ENCODE results near the gene KCNQ2.

The KCNQ2 gene

DNA sequence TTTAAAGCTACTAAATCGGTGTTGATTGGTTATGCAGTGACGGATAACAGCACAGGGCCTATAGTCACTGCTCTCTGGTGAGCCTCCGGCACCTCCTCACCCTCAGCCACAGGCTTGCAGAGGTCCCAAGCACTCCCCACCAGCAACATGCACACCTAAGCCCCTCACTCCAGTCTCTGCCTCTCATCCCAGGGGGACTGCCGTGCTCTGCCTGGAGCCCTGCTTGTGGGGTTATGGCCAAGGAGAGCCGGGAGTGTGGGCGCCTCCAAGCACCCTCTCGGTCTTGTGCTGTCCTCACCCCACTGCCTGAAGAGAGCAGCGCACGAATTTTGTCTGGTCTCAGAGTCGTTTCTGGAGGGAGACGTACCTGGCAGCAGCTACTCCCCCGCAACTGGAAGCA is 33.3 kb upstream of the KCNQ2 start:
- H3K9me3 Mint-ChIP-seq = peaks cover 4% of the 10 kb centered on the region
- H3K4me1 Mint-ChIP-seq = no peaks in the 10 kb centered on the region
- H3K36me3 Mint-ChIP-seq = peaks cover 1% of the 10 kb centered on the region
- H3K27ac Mint-ChIP-seq = no peak overlapping the region
- H3K27me3 Mint-ChIP-seq = peaks cover 20% of the 10 kb centered on the region
- H3K4me3 Mint-ChIP-seq = no peak overlapping the region

DNA sequence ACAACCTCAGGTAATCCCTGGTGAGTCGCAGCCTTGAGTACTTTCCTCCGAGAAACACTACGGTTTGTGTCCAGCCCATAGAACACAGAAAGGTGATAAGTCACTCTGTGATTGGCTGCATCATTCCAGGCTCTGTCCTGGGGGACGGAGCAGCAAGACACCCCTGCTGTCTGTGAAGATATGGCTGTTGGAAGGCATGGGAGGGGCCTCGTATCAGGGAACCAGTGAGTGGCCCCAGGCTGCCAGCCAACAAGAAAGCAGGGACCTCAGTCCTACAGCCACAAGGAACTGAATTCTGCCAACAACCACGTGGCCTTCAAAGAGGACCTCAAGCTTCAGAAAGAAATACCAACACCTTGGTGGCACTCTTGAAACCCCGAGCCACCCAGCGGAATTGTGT is 32.8 kb upstream of the KCNQ2 start:
- no peak overlapping the region for H3K27ac Mint-ChIP-seq
- H3K9me3 Mint-ChIP-seq = peaks cover 4% of the 10 kb centered on the region
- H3K4me3 Mint-ChIP-seq = no peak overlapping the region
- H3K27me3 Mint-ChIP-seq = peaks cover 17% of the 10 kb centered on the region
- H3K4me1 Mint-ChIP-seq = no peaks in the 10 kb centered on the region
- peaks cover 1% of the 10 kb centered on the region for H3K36me3 Mint-ChIP-seq

DNA sequence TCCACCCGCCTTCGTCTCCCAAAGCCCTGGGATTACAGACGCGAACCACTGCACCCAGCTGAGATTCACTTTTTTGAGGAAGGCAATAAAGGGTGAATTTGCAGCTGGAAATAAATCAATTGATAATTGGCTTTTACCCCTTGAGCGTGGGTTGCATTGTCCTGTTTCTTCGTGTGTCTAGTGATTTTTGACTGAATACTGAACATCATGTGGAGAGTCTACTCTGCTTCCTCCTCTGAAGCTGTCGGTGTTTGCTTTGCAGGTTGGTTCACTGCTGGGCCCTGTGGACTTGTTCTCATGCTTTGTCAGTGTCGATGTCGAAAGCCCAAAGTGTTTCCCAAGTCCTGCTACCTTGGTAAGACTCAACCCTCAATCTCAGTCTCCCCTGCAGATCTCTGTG is 32.2 kb upstream of the KCNQ2 start:
- Mint-ChIP-seq H3K4me1 (no peaks in the 10 kb centered on the region), H3K36me3 (peaks cover 1% of the 10 kb centered on the region), H3K9me3 (peaks cover 4% of the 10 kb centered on the region), H3K4me3 (no peak overlapping the region), H3K27me3 (peaks cover 15% of the 10 kb centered on the region), H3K27ac (no peak overlapping the region)

DNA sequence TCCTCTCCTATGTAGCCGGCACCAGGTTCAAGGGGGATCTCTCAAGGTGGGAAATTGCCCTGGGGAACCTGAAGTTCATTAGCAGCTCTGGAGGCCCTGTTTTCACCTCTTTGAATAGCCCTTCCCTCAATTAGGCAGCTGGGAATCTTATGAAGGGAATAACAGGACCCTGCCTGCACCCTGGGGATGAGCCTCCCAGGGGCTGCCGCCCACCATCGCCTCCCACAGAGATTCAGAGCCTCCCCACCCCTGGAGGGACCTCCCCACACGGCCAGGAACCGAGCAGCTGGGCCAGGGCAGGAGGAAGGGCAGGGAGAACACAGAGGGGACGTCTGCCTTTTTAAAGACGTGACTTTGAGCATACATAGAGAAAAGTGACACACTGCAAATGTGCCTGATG is 31.1 kb upstream of the KCNQ2 start:
- Mint-ChIP-seq H3K9me3 (peaks cover 4% of the 10 kb centered on the region), H3K27me3 (peaks cover 11% of the 10 kb centered on the region), H3K27ac (no peak overlapping the region), H3K36me3 (peaks cover 1% of the 10 kb centered on the region), H3K4me3 (no peak overlapping the region), H3K4me1 (no peaks in the 10 kb centered on the region)

DNA sequence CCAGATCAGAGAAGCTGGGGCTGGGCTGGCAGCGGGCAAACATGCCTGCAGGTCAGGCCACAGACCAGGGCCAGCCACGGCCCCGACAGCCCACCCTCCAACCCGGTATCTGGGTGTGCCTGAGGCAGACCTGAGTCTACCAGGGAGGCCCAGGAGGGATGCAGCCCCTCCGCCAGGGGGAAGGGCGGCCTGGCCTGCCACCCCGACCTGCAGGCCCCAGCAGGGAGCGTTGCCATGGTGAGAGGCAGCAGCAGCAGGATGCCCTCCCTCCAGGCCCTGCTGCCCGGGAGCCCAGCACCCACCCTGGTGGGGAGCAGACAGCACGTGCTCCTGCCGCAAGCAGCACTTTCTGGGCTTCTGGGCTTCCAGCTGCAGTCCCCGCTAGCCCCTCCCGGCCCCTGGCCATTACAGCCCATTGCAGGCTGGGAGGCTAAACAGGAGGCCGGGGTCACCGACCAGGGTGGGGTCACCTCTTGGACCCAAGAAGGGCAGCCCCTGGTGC is 30.3 kb upstream of the KCNQ2 start:
- H3K36me3 Mint-ChIP-seq = peaks cover 1% of the 10 kb centered on the region
- H3K27ac Mint-ChIP-seq = no peak overlapping the region
- peaks cover 6% of the 10 kb centered on the region for H3K27me3 Mint-ChIP-seq
- H3K4me3 Mint-ChIP-seq = no peak overlapping the region
- H3K9me3 Mint-ChIP-seq = peaks cover 4% of the 10 kb centered on the region
- no peaks in the 10 kb centered on the region for H3K4me1 Mint-ChIP-seq

DNA sequence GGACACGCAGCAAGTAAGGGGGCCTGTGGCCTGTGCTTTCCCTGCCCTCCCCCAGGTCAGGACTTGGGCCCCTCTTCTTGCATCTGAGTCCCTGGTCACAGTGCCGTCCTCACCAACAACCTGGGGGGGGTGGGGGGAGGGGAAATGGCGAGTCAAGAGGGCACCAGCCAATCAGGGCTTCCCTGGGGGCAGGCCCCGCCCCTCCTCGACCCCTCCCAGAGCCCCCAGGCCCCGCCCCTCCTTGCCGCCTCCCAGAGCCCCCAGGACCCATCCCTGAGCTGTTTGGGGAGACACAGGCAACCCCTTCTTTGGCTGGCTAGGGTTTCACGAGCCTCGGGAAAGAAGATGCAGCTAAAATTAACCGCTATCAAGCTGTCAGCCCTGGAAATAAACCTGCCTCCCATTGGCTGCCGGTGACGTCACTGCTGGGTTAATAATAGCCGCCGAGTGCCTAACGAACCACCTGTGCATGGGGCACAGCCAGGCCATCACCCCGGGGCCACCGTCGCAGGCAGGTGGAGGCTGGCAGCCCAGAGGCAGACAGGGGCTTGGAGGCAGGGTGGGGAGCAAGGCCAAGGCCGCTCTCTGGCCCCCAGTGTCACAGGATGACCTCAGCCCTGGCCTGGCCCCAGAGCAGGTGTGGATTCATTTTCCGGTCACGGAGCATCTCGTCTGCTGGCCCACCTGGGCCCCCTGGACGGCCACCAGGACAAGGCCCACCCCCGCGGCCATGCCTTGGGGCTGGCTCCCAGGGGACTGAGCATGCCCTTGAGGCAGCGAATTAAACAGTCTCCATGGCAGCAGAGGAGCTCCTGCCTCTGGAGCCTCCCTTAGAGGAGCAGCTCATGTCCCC is 29.6 kb upstream of the KCNQ2 start:
- Mint-ChIP-seq H3K27ac (no peak overlapping the region), H3K36me3 (peaks cover 1% of the 10 kb centered on the region), H3K27me3 (peaks cover 9% of the 10 kb centered on the region), H3K9me3 (peaks cover 4% of the 10 kb centered on the region), H3K4me1 (no peaks in the 10 kb centered on the region), H3K4me3 (no peak overlapping the region)

DNA sequence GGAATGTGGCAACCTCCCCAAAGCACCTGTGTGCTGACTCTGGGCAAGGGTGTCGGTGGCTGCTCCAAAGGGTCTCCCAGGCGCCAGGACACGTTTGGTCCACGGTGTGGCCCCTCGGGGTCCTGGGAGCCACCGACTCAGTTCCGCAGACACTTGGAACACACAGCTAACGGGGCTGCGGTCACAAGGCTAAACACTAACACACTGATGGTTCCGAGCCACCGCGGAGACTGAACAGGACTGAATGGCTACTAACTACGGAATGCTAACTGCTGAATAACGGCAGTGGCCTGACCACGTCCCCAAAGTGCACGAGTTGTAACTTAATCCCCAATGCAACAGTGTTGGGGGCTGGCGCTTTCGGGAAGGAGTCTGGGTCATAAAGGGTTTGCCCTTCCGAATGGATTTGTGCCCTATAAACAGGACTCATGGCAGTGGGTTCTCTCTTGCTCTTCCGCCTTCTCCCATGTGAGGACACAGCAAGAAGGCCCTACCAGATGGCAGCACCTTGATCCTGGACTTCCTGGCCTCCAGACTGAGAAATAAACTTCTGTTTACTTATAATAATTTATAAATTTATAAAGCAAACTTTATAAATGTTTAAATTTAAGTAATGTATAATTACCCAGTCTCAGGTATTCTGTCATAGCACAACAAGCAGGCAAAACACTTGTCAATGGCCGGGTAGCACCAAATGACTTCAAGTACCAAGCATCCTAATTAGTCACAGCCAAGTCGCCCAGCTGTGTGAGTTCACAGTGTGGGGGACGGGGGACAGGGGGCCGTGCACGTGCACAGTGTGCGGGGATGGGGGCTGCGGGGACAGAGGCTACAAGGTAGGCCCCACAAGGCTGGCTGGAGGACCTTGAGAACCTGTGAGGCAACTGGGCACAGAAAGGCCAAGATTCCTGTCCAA is 28.7 kb upstream of the KCNQ2 start:
- Mint-ChIP-seq H3K36me3 (peaks cover 1% of the 10 kb centered on the region), H3K4me3 (no peak overlapping the region), H3K27ac (no peak overlapping the region), H3K4me1 (peaks cover 3% of the 10 kb centered on the region), H3K27me3 (peaks cover 10% of the 10 kb centered on the region), H3K9me3 (peaks cover 4% of the 10 kb centered on the region)

DNA sequence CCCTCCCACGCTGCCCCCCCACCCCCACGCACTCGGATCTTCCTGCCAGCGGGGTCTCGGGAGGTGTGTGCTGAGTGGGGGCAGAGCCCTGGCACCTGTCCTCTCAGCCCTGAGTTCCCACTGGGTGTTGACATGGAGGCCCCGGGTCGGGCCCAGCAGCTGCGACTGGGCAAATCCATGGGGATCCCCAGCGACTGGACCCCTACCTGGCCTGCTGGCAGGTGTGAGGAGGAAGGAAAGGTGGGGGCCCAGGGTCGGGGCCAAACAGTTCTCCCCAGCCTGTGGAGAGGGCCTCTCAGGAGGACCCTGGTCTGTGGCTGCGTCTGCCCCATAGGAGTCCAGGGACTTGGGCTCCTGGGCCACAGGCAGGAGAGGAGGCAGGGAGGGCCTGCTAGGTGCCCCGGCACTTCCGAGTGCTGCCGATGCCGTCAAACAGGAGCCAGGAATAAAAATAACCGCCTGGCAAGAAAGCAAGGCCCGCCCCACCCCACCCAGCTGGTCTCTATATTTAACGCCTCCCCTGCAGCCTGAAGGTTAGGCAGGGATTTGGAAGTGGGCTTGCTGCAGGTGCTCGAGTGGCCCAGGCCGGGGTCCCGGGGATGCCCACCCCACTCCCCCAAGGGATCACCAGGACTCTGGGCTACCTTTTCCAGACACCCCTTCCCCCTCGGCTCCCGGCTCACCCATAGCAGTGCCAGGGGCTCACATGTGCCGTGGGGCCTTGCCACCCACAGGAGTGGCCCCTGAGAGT is 27.9 kb upstream of the KCNQ2 start:
- H3K4me1 Mint-ChIP-seq = peaks cover 4% of the 10 kb centered on the region
- H3K27me3 Mint-ChIP-seq = peaks cover 10% of the 10 kb centered on the region

DNA sequence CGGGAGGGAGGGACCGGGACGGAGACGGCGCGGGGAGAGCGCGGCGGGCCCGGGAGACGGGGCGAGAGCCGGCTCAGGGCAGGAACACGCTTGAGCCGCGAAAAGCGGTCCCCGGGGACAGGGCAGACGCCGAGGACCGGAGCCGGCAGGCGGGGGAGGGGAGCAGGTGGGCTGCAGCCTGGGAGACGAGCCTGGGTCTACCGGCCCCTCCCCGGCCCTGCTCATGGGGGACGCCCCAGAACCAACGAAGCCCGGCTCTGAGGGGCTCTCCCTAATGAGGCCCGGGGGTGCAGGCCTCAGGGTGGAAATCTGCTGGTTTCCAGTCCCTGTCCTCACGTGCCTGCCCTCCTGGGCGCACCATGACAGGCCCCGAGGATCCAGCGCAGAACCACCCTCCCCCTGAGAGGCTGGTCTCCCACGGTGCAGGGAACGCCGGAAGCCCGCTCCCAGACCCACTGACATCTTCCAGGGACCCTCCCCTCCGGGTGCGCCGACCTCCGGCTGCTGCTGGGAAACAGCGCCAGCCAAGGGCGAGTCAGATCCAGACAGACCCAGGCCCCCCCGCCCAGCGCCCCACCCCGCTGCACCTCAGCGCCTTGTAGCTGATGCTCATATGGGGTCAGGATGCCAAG is 27.0 kb upstream of the KCNQ2 start:
- no peak overlapping the region for H3K27ac Mint-ChIP-seq
- H3K27me3 Mint-ChIP-seq = peaks cover 10% of the 10 kb centered on the region
- peaks cover 4% of the 10 kb centered on the region for H3K4me1 Mint-ChIP-seq
- peak overlapping the region; percentile 54 for H3K4me3 Mint-ChIP-seq
- peaks cover 4% of the 10 kb centered on the region for H3K9me3 Mint-ChIP-seq
- peaks cover 1% of the 10 kb centered on the region for H3K36me3 Mint-ChIP-seq

More for the DNA sequence above, 27.9 kb upstream of the KCNQ2 start:
- H3K9me3 Mint-ChIP-seq = peaks cover 4% of the 10 kb centered on the region
- H3K36me3 Mint-ChIP-seq = peaks cover 1% of the 10 kb centered on the region
- no peak overlapping the region for H3K4me3 Mint-ChIP-seq
- H3K27ac Mint-ChIP-seq = no peak overlapping the region

DNA sequence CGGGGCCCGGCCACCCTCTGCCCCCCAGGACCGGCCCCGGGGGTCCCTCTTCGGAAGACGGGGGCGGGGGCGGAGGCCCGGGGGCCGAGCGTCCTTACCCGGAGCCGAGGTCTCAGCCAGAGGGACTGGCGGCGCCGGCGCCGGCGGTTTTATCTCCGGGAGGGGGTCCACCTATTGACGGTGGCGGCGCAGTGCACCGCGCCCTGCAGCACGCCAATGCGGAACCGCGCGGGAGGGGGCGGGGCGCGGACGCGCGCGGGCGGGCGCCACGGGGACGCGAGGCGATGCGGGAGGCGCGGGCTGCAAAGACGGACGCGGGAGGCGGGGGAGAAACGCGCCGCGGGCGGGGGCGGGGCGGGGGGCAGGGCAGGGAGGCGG is 26.5 kb upstream of the KCNQ2 start, which contains the start of gene EEF1A2:
EEF1A2 (minus strand) TSS at position 124 of the 378 bp plus-strand sequence. CDS start 1,320 bp downstream, outside the sequence.
- H3K4me1 Mint-ChIP-seq = peaks cover 4% of the 10 kb centered on the region
- no peaks in the 10 kb centered on the region for H3K36me3 Mint-ChIP-seq
- H3K27me3 Mint-ChIP-seq = peaks cover 10% of the 10 kb centered on the region
- peak within 1 kb of the TSS; percentile 54 for H3K4me3 Mint-ChIP-seq
- H3K27ac Mint-ChIP-seq = no peak within 1 kb of the TSS
- peaks cover under 1% of the 10 kb centered on the region for H3K9me3 Mint-ChIP-seq

DNA sequence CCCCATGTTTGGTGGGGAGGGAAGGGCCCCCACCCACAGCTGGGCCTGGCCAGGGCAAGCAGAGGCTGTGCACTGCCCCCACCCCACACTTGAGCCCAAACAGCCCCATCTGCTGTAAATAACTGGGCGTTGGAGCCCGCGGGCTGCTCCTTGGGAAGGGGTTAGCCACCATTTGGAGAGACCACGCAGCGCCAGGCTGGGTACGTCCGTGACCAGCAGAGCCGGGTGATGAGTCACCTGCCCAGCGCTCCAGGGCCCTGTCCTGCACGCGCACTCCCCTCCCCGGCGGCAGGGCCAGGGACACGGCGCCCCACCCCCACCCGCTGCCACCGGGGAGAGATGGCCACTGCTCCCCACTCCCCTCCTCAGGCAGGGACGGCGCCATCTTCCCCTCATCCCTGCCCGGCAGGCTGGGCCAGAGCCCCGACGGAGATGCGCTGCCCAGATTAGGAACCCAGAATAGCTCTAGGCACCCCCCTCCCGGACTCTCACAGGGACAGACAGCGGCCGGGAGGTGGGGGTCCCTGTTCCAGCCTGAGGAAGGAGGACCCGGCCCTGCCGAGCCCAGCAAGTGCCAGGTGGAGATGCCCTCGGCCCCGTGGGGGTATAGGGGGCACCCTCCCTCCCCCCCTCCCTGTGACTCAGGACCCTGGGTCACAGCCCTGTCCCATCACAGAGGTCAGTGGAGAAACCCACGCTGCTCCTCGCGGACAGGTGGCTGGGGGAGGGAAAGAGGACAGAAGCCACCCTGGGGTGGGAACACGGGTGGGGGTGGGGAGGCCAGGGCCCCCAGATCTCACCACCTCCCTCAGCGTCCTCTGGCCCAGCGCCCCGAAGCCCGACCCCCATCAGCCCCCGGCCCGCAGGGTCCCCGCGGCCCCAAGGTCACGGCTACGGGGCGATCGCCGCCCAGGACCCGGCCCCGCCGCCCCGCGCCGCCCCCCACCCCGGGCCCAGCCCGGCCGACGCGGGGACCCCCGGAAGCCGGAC is 25.8 kb upstream of the KCNQ2 start:
- H3K36me3 Mint-ChIP-seq = no peaks in the 10 kb centered on the region
- peaks cover 4% of the 10 kb centered on the region for H3K4me1 Mint-ChIP-seq
- no peak overlapping the region for H3K27ac Mint-ChIP-seq
- no peak overlapping the region for H3K4me3 Mint-ChIP-seq
- H3K9me3 Mint-ChIP-seq = no peaks in the 10 kb centered on the region
- peaks cover 10% of the 10 kb centered on the region for H3K27me3 Mint-ChIP-seq

DNA sequence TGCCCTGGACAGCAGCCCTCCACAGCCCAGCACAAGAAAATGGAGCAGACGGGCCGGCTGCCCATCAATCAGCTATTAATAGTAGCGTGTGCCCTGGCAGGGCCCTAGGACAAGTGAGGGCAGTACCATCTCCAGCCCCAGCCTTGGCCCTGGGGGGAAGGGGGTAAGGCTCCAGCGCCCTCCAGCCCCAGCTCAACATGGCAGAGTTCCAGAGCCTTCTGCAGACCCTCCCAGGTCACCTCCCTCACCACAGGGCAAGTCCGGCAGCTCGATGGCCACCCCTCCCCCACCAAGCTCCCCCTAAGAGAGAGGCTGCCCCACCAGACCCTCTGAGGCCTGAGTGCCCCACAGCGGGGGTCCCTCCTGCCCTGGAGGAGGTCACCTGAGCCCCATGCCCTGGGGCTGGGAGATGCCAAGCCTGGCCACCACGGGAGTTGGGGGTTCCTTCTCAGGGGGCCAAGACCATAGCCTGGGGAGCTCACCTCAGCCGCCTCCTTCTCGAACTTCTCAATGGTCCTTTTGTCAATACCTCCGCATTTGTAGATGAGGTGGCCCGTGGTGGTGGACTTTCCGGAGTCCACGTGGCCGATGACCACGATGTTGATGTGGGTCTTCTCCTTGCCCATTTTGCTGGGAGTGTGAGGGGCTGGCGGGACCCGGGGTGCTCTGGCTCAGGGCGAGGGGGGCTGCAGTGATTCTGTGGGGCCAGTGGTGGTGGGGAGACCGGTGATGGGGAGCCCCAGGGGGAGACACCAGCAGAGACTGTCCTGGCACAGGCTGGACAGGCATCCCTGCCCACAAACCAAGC is 24.9 kb upstream of the KCNQ2 start:
- H3K4me1 Mint-ChIP-seq = peaks cover 4% of the 10 kb centered on the region
- H3K4me3 Mint-ChIP-seq = peak overlapping the region; percentile 26
- H3K27me3 Mint-ChIP-seq = peaks cover 10% of the 10 kb centered on the region
- H3K27ac Mint-ChIP-seq = no peak overlapping the region
- H3K9me3 Mint-ChIP-seq = no peaks in the 10 kb centered on the region
- no peaks in the 10 kb centered on the region for H3K36me3 Mint-ChIP-seq

DNA sequence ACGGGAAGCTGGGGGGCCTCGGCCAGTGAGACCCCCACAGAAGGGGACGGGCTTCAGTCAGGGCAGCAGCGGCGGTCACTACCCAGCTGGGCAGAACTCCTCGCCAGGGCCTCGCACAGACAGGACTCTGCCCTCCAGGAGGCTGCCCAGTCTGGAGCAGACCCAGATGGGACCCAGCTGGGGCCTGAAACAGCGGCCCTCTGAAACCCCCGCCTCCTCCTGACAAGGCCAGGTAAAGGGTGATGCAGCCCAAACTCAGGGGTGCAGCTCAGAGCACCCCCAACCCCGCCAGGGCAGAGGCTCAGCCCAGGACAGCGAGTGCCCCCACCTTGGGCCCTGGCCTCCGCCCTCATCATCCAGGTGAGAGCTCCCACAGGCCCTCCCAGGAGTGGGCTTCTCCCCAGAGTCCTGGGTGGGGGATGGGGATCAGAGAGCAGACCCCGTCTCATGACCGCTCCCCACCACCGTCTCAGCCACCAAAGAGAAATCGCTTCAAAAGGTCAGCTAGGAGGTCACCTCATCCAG is 24.2 kb upstream of the KCNQ2 start:
- H3K4me3 Mint-ChIP-seq = peak overlapping the region; percentile 26
- no peaks in the 10 kb centered on the region for H3K9me3 Mint-ChIP-seq
- no peaks in the 10 kb centered on the region for H3K36me3 Mint-ChIP-seq
- H3K27me3 Mint-ChIP-seq = peaks cover 12% of the 10 kb centered on the region
- no peak overlapping the region for H3K27ac Mint-ChIP-seq
- peaks cover 4% of the 10 kb centered on the region for H3K4me1 Mint-ChIP-seq

Data from activated naive CD4-positive, alpha-beta T cell treated with anti-CD3 and anti-CD28 coated beads, Interleukin-2, amount 50 U/mL, for 24 hours (primary cell).